Measurements from ENCODE around the gene FHIT. TPM values are rescaled to one million over a fixed set of nuclear protein-coding genes. Genes with fewer than 3 reads are reported as not detected.
"Not testable (repeated sequence)": the region's sequence is repeated elsewhere in the genome, so short reads cannot be mapped to it uniquely, and the experiment has no call there.

Gene FHIT
- total and polyA plus RNA-seq, 2 experiments from 2014 or later, result 9.7 to 16.2 TPM

DNA sequence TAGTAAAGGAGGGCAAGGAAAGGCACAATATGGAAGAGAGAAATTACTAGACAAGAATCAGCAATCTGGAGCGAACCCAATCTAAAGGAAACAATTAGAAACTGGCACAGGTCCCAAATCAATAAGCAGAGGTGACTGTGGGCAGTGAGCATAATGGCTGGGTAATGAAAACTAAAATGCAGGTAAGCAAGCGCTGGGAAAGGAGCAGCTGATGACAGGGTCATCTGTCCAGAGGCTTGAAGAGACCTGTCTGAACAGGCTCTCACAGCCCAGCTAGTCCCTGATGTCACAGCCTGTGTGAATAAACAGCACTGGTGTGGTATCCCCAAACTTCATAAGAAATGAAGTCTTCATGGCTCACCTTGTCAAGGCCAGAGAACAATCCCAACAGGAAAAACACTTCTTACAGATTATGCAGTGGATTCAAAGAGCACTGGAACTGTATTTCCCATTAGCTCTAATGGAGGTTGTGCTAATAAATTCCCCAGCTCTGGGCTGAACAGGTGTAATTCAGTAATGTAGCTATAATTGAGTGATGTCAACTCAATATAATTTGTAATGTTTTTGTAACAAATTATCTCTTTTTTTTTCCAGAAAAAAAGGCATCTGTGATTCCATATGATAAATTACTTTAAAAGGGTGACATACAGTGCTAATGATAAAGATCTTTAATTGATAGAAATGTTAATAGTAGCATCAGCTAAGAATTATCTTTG, 197.3 kb downstream of the FHIT start:
- H3K27ac ChIP-seq, result no peak overlapping the region
- no peaks in the 10 kb centered on the region for H4K20me1 ChIP-seq (ENCODE audit: insufficient read depth, poor library complexity, severe bottlenecking)
- H3K4me3 ChIP-seq, result no peak overlapping the region
- H3K79me2 ChIP-seq, result no peaks in the 10 kb centered on the region
- H3K9me3 ChIP-seq (ENCODE audit: low read depth), result no peaks in the 10 kb centered on the region
- TF ChIP-seq CTCF (IDR thresholded peaks at IDR 0.05; ENCODE audit: poor library complexity) (no peak), EZH2 (IDR thresholded peaks at IDR 0.05; ENCODE audit: borderline replicate concordance) (no peak), EZH2phosphoT487 (IDR thresholded peaks at IDR 0.05; ENCODE audit: low read depth, severe bottlenecking, unreplicated experiment) (no peak)
- no peak overlapping the region for H2AFZ ChIP-seq
- no peaks in the 10 kb centered on the region for H3K4me1 ChIP-seq (ENCODE audit: insufficient read depth)
- no peaks in the 10 kb centered on the region for H3K36me3 ChIP-seq (replicated peaks; ENCODE audit: insufficient read depth, low read depth)
- H3K9me2 ChIP-seq (replicated peaks; ENCODE audit: insufficient read depth), result no peaks in the 10 kb centered on the region
- H3K4me2 ChIP-seq, result no peak overlapping the region
- DNase-seq (ENCODE audit: low spot score), result peak; percentile 19
- H3K27me3 ChIP-seq, result no peaks in the 10 kb centered on the region
- WGBS (ENCODE audit: low lambda C conversion rate, missing lambda C conversion rate), result 84% methylated on average over 2 of the region's 2 CpGs

DNA sequence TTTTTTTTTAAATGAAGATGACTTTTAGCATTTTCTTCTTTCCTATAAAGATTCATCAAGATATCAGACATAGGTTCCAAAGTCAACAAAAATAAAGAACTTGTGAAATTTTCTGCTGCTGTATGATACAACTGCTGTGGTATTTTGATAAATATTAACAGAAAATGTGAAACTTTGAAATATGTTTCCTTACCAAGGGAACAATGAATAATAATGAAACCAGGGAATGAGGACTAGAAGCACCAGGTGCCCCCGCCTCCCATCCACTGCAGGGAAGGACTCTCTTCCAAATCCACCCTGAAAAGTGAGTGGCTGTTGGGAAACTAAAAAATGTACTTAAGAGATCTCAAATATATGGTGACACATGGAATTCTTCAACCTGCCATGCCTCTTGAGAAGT, 198.4 kb downstream of the FHIT start:
- Histone ChIP-seq H3K9me2 (replicated peaks; ENCODE audit: insufficient read depth) (no peaks in the 10 kb centered on the region), H3K4me1 (ENCODE audit: insufficient read depth) (no peaks in the 10 kb centered on the region), H3K4me3 (no peak overlapping the region), H2AFZ (no peak overlapping the region), H3K27me3 (no peaks in the 10 kb centered on the region), H3K9me3 (ENCODE audit: low read depth) (no peaks in the 10 kb centered on the region), H4K20me1 (ENCODE audit: insufficient read depth, poor library complexity, severe bottlenecking) (no peaks in the 10 kb centered on the region), H3K27ac (no peak overlapping the region), H3K4me2 (no peak overlapping the region), H3K36me3 (replicated peaks; ENCODE audit: insufficient read depth, low read depth) (no peaks in the 10 kb centered on the region), H3K79me2 (no peaks in the 10 kb centered on the region)
- no peak for DNase-seq (ENCODE audit: low spot score)
- WGBS (ENCODE audit: low lambda C conversion rate, missing lambda C conversion rate), result 100% methylated on average over 1 of the region's 1 CpG
- TF ChIP-seq EZH2phosphoT487 (IDR thresholded peaks at IDR 0.05; ENCODE audit: low read depth, severe bottlenecking, unreplicated experiment), result no peak
- TF ChIP-seq EZH2 (IDR thresholded peaks at IDR 0.05; ENCODE audit: borderline replicate concordance), result no peak
- no peak for TF ChIP-seq CTCF (IDR thresholded peaks at IDR 0.05; ENCODE audit: poor library complexity)

GRCh38 chr3:61051666-61052065, 199.6 kb downstream of the FHIT start:
- H4K20me1 ChIP-seq (ENCODE audit: insufficient read depth, poor library complexity, severe bottlenecking), result no peaks in the 10 kb centered on the region
- H2AFZ ChIP-seq, result no peak overlapping the region
- no peaks in the 10 kb centered on the region for H3K36me3 ChIP-seq (replicated peaks; ENCODE audit: insufficient read depth, low read depth)
- H3K27ac ChIP-seq, result no peak overlapping the region
- H3K27me3 ChIP-seq, result no peaks in the 10 kb centered on the region
- H3K79me2 ChIP-seq, result no peaks in the 10 kb centered on the region
- TF ChIP-seq EZH2 (IDR thresholded peaks at IDR 0.05; ENCODE audit: borderline replicate concordance) (no peak), EZH2phosphoT487 (IDR thresholded peaks at IDR 0.05; ENCODE audit: low read depth, severe bottlenecking, unreplicated experiment) (no peak), CTCF (IDR thresholded peaks at IDR 0.05; ENCODE audit: poor library complexity) (no peak)
- no peak overlapping the region for H3K4me2 ChIP-seq
- no peaks in the 10 kb centered on the region for H3K9me3 ChIP-seq (ENCODE audit: low read depth)
- H3K4me1 ChIP-seq (ENCODE audit: insufficient read depth), result no peaks in the 10 kb centered on the region
- no peak for DNase-seq (ENCODE audit: low spot score)
- no peaks in the 10 kb centered on the region for H3K9me2 ChIP-seq (replicated peaks; ENCODE audit: insufficient read depth)
- WGBS (ENCODE audit: low lambda C conversion rate, missing lambda C conversion rate), result 95% methylated on average over 1 of the region's 1 CpG
- H3K4me3 ChIP-seq, result no peak overlapping the region

DNA sequence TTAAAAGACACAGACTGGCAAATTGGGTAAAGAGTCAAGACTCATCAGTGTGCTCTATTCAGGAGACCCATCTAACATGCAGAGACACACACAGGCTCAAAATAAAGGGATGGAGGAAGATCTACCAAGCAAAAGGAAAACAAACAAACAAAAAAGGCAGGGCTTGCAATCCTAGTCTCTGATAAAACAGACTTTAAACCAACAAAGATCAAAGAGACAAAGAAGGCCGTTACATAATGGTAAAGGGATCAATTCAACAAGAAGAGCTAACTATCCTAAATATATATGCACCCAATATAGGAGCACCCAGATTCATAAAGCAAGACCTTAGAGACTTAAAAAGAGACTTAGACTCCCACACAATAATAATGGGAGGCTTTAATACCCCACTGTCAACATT, 206.1 kb downstream of the FHIT start:
- 75% methylated on average over 1 of the region's 1 CpG for WGBS (ENCODE audit: low lambda C conversion rate, missing lambda C conversion rate)
- not testable (repeated sequence) for H4K20me1 ChIP-seq (ENCODE audit: insufficient read depth, poor library complexity, severe bottlenecking); H3K4me3 ChIP-seq; H3K4me1 ChIP-seq (ENCODE audit: insufficient read depth); H3K9me2 ChIP-seq (replicated peaks; ENCODE audit: insufficient read depth); H3K9me3 ChIP-seq (ENCODE audit: low read depth); H3K79me2 ChIP-seq; H3K27me3 ChIP-seq; H2AFZ ChIP-seq; H3K4me2 ChIP-seq; H3K36me3 ChIP-seq (replicated peaks; ENCODE audit: insufficient read depth, low read depth); H3K27ac ChIP-seq; DNase-seq (ENCODE audit: low spot score)

Data from hepatocyte (in vitro differentiated cells).